ENCODE data around the gene GCM1.

The GCM1 gene

DNA sequence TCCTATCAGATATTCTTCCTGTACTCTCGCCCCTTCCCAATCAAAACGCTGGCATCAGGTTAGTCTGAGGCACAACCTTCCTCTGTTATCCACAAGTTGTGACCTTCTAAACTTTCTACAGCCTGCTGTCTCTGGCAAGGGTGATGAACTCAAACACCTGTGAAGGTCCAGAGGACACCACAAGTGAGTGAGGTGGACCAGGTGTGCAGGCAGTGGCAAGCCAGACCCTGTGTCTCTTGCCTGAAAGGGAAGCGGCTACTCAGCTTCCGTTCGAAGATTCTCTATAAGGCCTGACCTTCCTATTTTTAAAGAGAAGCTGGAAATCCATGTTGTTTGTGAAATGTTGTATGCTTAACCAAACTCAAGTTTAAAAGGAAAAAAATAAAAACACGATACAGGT is 36.8 kb downstream of the GCM1 start:
- DNase-seq (ENCODE audit: low spot score) (no peak), FAIRE-seq (no peak)

GRCh38 chr6:53109612-53110011 is 39.0 kb downstream of the GCM1 start:
- FAIRE-seq, result no peak
- no peak for DNase-seq (ENCODE audit: low spot score)

- FAIRE-seq, result no peak
- DNase-seq (ENCODE audit: low spot score), result no peak
Measured at GRCh38 chr6:53107091-53107490, 41.5 kb downstream of the GCM1 start.

DNA sequence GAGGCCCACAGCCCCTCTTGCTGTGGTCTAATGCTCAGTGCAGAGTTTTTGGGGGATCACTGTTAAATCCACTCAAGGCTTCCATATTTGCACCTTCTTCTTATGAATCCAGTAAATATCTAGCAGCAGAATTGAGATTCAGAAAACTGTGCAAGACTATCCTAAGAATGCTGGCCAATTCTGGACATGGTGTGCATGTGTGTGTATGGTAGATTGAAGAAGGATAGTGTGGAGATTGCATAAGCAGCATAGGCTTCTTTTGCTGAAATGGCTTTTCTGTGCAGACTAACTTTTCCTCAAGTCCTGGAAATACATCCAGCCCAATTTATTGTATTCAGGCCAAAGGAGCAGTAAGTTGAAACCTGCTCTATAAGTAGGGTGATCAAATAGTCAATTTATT is 43.7 kb downstream of the GCM1 start:
- DNase-seq (ENCODE audit: low spot score) (no peak), FAIRE-seq (no peak)

DNA sequence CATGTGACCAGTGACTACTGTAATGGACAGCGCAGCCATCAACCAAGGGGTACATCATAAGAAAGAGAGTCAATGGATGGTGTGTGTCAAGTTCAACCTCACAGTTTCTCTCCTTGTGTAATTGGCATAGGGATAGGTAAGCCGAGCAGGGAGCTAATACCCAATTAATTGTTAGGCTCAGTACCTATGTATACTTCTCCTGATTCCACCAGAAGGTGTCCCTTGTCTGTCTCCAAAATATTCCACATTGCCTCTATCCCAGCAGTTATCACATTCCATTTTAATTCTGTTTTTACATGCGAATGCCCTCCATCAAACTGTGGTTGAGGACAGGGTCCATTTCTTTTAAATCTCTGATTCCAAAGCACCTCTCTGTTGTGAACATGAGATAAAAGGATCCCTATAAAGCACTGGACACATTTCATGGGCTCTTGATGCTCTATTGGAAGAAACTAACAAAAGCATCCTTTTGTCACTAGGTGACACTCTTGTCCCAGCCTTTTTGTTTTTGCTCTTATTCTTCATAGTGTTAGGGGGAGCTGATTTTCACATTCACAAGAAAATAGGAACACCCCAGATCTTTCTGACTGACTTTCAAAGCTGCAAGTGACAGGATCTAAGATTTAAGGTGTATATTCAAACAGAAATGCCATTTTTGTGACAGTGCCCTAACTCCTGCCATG is 44.5 kb downstream of the GCM1 start:
- DNase-seq (ENCODE audit: low spot score) (no peak), FAIRE-seq (peak; percentile 50)

GRCh38 chr6:53101006-53101405 is 47.6 kb downstream of the GCM1 start:
- no peak for DNase-seq (ENCODE audit: low spot score)
- no peak for FAIRE-seq

DNA sequence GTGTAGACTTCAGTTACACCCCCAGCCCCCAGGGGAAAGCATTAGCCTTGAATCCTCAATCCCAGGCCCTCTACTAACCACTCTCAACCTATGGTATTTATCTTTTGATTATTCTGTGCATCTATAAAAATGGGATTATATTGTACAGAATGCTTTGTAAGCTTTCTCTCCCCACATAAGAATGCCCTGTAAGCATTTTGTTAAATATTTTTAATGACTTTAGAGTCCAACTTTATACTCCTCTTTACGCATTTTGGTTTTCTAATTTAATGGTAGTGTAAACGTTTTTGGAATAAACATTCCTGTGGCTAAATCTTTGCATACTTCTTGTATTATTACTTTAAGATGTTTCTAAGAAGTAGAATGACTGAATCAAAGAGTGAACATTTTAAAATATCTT is 48.1 kb downstream of the GCM1 start:
- FAIRE-seq (no peak), DNase-seq (ENCODE audit: low spot score) (no peak)

- DNase-seq (ENCODE audit: low spot score) (no peak), FAIRE-seq (no peak)
Measured at GRCh38 chr6:53095716-53096115, 52.9 kb downstream of the GCM1 start.

GRCh38 chr6:53095270-53095669 is 53.4 kb downstream of the GCM1 start:
- no peak for FAIRE-seq
- no peak for DNase-seq (ENCODE audit: low spot score)

GRCh38 chr6:53090576-53090975 is 58.1 kb downstream of the GCM1 start:
- no peak for DNase-seq (ENCODE audit: low spot score)
- FAIRE-seq, result no peak

GRCh38 chr6:53089948-53090347 is 58.7 kb downstream of the GCM1 start:
- DNase-seq (ENCODE audit: low spot score), result no peak
- FAIRE-seq, result no peak

- FAIRE-seq (no peak), DNase-seq (ENCODE audit: low spot score) (no peak)
Measured at GRCh38 chr6:53086302-53086701, 62.3 kb downstream of the GCM1 start.

DNA sequence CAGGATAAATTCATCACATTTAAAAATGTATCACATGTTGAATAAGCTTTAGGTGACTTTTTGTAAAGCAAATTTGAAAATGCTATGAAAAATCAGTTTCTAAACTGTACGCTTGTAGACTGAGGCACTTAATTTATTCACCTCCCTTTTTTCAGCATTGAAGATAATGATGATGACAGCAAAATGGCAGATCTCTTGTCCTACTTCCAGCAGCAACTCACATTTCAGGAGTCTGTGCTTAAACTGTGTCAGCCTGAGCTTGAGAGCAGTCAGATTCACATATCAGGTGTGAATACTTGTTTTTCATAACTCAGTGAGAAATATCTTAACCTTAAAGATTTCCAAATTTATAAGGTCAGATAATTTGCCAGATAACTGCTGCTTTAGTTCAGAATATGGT is 67.8 kb downstream of the GCM1 start:
- FAIRE-seq (no peak), DNase-seq (ENCODE audit: low spot score) (no peak)

All from urothelium cell line (cell line).